GM23338 (cell line): ENCODE results near the gene KLK15. TPM values are rescaled to one million over a fixed set of nuclear protein-coding genes. Genes with fewer than 3 reads are reported as not detected.

Source experiments
- ATAC-seq: fragments of 200-7000 bp; cut with Tn5 transposase; 3 replicates; pipeline ENCODE4 v1.9.1; 2020
- DNase-seq: peaks from one replicate; pipeline ENCODE4 v3.0.0-alpha.2; 2015; ENCODE audit warnings: low spot score
- H2AFZ ChIP-seq: fragments of 200-600 bp; sonication (generic); 2 replicates; pipeline ENCODE4 v1.8.0; 2016; ENCODE audit warnings: antibody characterized with exemption, mild to moderate bottlenecking, moderate library complexity
- H3F3A ChIP-seq: fragments of 200-600 bp; sonication (generic); replicated peaks from 2 replicates; pipeline ENCODE4 v1.8.0; 2017; ENCODE audit warnings: antibody characterized with exemption, mixed run types, low read depth
- H3K27ac ChIP-seq: fragments of 200-600 bp; sonication (generic); 2 replicates; pipeline ENCODE4 v1.6.1; 2016; ENCODE audit warnings: low read depth
- H3K27me3 ChIP-seq: fragments of 200-600 bp; sonication (generic); 2 replicates; pipeline ENCODE4 v1.8.0; 2016; ENCODE audit warnings: mild to moderate bottlenecking, mixed run types, moderate library complexity; ENCODE audit not compliant: insufficient read depth
- H3K36me3 ChIP-seq: fragments of 200-600 bp; sonication (generic); 2 replicates; pipeline ENCODE4 v1.8.0; 2016; ENCODE audit warnings: mild to moderate bottlenecking; ENCODE audit not compliant: insufficient read depth
- H3K4me1 ChIP-seq: fragments of 200-600 bp; sonication (generic); 2 replicates; pipeline ENCODE4 v1.8.0; 2016; ENCODE audit warnings: mild to moderate bottlenecking, moderate library complexity; ENCODE audit not compliant: insufficient read depth
- H3K4me2 ChIP-seq: fragments of 200-600 bp; sonication (generic); 2 replicates; pipeline ENCODE4 v1.7.1; 2017; ENCODE audit warnings: mixed run types
- H3K4me3 ChIP-seq: fragments of 200-600 bp; sonication (generic); 2 replicates; pipeline ENCODE4 v1.6.1; 2016; ENCODE audit warnings: mixed run types
- H3K79me2 ChIP-seq: fragments of 200-600 bp; sonication (generic); replicated peaks from 2 replicates; pipeline ENCODE4 v1.8.0; 2017; ENCODE audit warnings: mild to moderate bottlenecking; ENCODE audit not compliant: insufficient read depth
- H3K9me2 ChIP-seq: fragments of 200-600 bp; sonication (generic); 2 replicates; pipeline ENCODE4 v1.8.0; 2017; ENCODE audit not compliant: insufficient read depth
- H4K20me1 ChIP-seq: fragments of 200-600 bp; sonication (generic); replicated peaks from 2 replicates; pipeline ENCODE4 v1.8.0; 2017; ENCODE audit warnings: mild to moderate bottlenecking; ENCODE audit not compliant: insufficient read depth
- H3K27ac Mint-ChIP-seq: 2 replicates; pipeline ENCODE4 v1.8.0; 2020; ENCODE audit warnings: inconsistent platforms, mild to moderate bottlenecking, moderate library complexity, mixed read lengths
- H3K27me3 Mint-ChIP-seq: 3 replicates; pipeline ENCODE4 v1.8.0; 2022; ENCODE audit warnings: low read depth, mild to moderate bottlenecking, moderate library complexity, mixed read lengths, inconsistent platforms; ENCODE audit not compliant: insufficient read depth, poor library complexity
- H3K36me3 Mint-ChIP-seq: 3 replicates; pipeline ENCODE4 v1.8.0; 2021; ENCODE audit warnings: low read depth, mild to moderate bottlenecking, inconsistent platforms, moderate library complexity, mixed read lengths
- H3K4me1 Mint-ChIP-seq: 3 replicates; pipeline ENCODE4 v1.8.0; 2020; ENCODE audit warnings: mild to moderate bottlenecking, inconsistent platforms, mixed read lengths
- H3K4me3 Mint-ChIP-seq: 3 replicates; pipeline ENCODE4 v1.8.0; 2021; ENCODE audit warnings: moderate library complexity, mild to moderate bottlenecking, inconsistent platforms, mixed read lengths
- H3K9me3 Mint-ChIP-seq: 3 replicates; pipeline ENCODE4 v1.8.0; 2020; ENCODE audit warnings: moderate library complexity, mild to moderate bottlenecking, inconsistent platforms, mixed read lengths
- EZH2 ChIP-seq: fragments of 200-600 bp; sonication (generic); IDR thresholded peaks from one replicate; pipeline ENCODE4 v1.8.0; 2017; ENCODE audit warnings: antibody characterized with exemption, mild to moderate bottlenecking, low read depth; ENCODE audit not compliant: unreplicated experiment
- EZH2phosphoT487 ChIP-seq: fragments of 200-600 bp; sonication (generic); IDR thresholded peaks from one replicate; pipeline ENCODE4 v1.8.1; 2018; ENCODE audit warnings: antibody characterized with exemption; ENCODE audit not compliant: unreplicated experiment
- JUNB ChIP-seq: IDR thresholded peaks from one replicate; pipeline ENCODE4 v1.6.1; 2016; ENCODE audit warnings: antibody characterized with exemption; ENCODE audit not compliant: unreplicated experiment
- NANOG ChIP-seq: IDR thresholded peaks from 2 replicates; pipeline ENCODE4 v1.6.1; 2016; ENCODE audit warnings: antibody characterized with exemption, borderline replicate concordance
- POLR2AphosphoS5 ChIP-seq: IDR thresholded peaks from 2 replicates; pipeline ENCODE4 v1.6.1; 2016; ENCODE audit warnings: antibody characterized with exemption, low read depth
- REST ChIP-seq: IDR thresholded peaks from one replicate; pipeline ENCODE4 v1.6.1; 2018; ENCODE audit warnings: antibody characterized with exemption; ENCODE audit not compliant: unreplicated experiment
- STAT1 ChIP-seq: IDR thresholded peaks from one replicate; pipeline ENCODE4 v1.6.1; 2016; ENCODE audit warnings: antibody characterized with exemption; ENCODE audit not compliant: unreplicated experiment
- ZNF114 ChIP-seq: fragments of 250-450 bp; sonication (Bioruptor Pico); IDR thresholded peaks from 2 replicates; pipeline ENCODE4 v1.5.0; 2020; ENCODE audit warnings: mild to moderate bottlenecking, moderate library complexity
- ZNF331 ChIP-seq: fragments of 250-450 bp; sonication (Bioruptor Pico); IDR thresholded peaks from 2 replicates; pipeline ENCODE4 v1.5.0; 2020; ENCODE audit warnings: low read depth, mild to moderate bottlenecking, moderate library complexity
- polyA plus RNA-seq: library from polyadenylated mRNA; unstranded; fragments of >200 nt; fragmentation: Nextera tagmentation; extraction: Ambion mirVana; gene quantifications from 2 replicates; pipeline ENCODE4 v1.2.1, GENCODE V29; 2016
- total RNA-seq: library from RNA; depleted of rRNA; stranded (reverse); fragments of >200 nt; shearing (Covaris generic); gene quantifications from 2 replicates; pipeline ENCODE4 v1.2.3, GENCODE V29; 2014
- TF ChIP-seq, protein P1 (sequence below), 2 experiments: fragments of 200-600 bp in 1 of 2; sonication (generic) in 1 of 2; conservative IDR thresholded peaks; 2 replicates each; pipeline versions ENCODE4 v1.5.1 to v1.6.1; 2016 to 2017; ENCODE audit warnings: antibody characterized with exemption in 2 of 2, low read depth in 2 of 2, mild to moderate bottlenecking in 2 of 2, moderate library complexity in 1 of 2

KLK15 gene
- total and polyA plus RNA-seq, 2 experiments from 2014 or later, result not detected

GRCh38 chr19:50837300-50837699 lies 3.9 kb upstream of the KLK15 start (continued):
- TF ChIP-seq REST, result no peak
- no peak for TF ChIP-seq ZNF331
- no peak for TF ChIP-seq EZH2phosphoT487
- no peak for TF ChIP-seq NANOG
- no peak for TF ChIP-seq EZH2
- TF ChIP-seq, protein P1, sequence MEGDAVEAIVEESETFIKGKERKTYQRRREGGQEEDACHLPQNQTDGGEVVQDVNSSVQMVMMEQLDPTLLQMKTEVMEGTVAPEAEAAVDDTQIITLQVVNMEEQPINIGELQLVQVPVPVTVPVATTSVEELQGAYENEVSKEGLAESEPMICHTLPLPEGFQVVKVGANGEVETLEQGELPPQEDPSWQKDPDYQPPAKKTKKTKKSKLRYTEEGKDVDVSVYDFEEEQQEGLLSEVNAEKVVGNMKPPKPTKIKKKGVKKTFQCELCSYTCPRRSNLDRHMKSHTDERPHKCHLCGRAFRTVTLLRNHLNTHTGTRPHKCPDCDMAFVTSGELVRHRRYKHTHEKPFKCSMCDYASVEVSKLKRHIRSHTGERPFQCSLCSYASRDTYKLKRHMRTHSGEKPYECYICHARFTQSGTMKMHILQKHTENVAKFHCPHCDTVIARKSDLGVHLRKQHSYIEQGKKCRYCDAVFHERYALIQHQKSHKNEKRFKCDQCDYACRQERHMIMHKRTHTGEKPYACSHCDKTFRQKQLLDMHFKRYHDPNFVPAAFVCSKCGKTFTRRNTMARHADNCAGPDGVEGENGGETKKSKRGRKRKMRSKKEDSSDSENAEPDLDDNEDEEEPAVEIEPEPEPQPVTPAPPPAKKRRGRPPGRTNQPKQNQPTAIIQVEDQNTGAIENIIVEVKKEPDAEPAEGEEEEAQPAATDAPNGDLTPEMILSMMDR (conservative IDR thresholded peaks at IDR 0.05; ENCODE audit: low read depth in 2 of 2), result no peak
- TF ChIP-seq POLR2AphosphoS5, result no peak

DNA sequence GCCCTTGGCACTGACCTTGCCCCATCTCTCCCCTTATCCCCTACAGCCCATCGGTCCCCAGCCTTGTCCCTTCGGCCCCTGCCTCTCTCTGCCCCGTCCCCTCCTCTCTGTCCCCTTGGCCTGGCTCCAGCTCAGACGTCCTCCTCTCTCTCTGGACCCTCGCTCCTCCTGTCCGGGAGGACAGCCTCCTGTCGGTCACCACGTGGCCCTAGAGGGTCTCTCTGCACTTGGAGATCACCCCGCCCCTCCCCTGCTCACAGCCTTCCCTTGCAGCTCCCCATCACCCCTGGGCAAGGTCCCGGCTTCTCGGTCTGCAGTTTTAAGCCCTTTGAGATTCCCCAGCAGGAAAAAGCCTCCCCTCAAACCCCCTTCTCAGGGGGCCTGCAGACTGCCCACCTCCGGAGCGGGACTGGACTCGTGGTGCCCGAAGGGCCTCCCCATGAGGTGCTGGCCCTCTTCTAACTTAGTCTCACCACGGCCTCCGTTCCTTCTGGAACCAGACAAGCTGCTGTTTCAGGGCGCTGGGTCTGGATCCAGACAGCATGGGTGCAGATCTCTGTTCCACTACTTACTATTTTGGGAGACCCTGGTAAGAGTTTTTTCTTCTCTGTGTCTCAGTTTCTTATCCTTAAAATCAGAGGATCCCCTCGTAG lies 3.3 kb upstream of the KLK15 start:
- Histone ChIP-seq H3K27me3 (peaks cover 28% of the 10 kb centered on the region), H3F3A (0 out of 2 replicates have a peak, but pooled peaks cover 3% of the 10 kb centered on the region), H2AFZ (peak overlapping the region; percentile 95), H3K4me1 (peaks cover 9% of the 10 kb centered on the region), H3K9me2 (0 out of 2 replicates have a peak, but pooled peaks cover 2% of the 10 kb centered on the region), H3K79me2 (no peaks in the 10 kb centered on the region), H3K27ac (no peak overlapping the region), H3K36me3 (no peaks in the 10 kb centered on the region), H3K4me2 (peak overlapping the region; percentile 85), H4K20me1 (no peaks in the 10 kb centered on the region), H3K4me3 (peak overlapping the region; percentile 80)
- Mint-ChIP-seq H3K9me3 (peaks cover 11% of the 10 kb centered on the region; the same call in 2 of the 3 replicates), H3K27ac (peak overlapping the region; percentile 40), H3K4me3 (peak overlapping the region; percentile 84), H3K27me3 (peaks cover 28% of the 10 kb centered on the region), H3K36me3 (no peaks in the 10 kb centered on the region; the same call in 2 of the 3 replicates), H3K4me1 (peaks cover 7% of the 10 kb centered on the region; the same call in 2 of the 3 replicates)
- DNase-seq (peak; percentile 49), ATAC-seq (peak; percentile 9)
- TF ChIP-seq JUNB, result no peak
- no peak for TF ChIP-seq STAT1
- no peak for TF ChIP-seq POLR2AphosphoS5
- no peak for TF ChIP-seq ZNF114
